Measurements from ENCODE around the gene CPNE5. TPM values are rescaled to one million over a fixed set of nuclear protein-coding genes. Genes with fewer than 3 reads are reported as not detected.
A peak's percentile ranks its signal among the peaks of the same experiment; 100 is the strongest.

The CPNE5 gene
- total and polyA plus RNA-seq, 9 of the 15 experiments (the other 6 are each of a cell fraction or from before 2014, with no cell fraction given), result 0.14 to 1.0 (median 0.46) TPM; not detected in 2

GRCh38 chr6:36715469-36715868 is 123.8 kb downstream of the CPNE5 start:
- intact Hi-C loops (cut with micrococcal nuclease), result no loop called here
- Histone ChIP-seq H3K9me1 (ENCODE audit: control insufficient read depth, insufficient read depth, low read length) (no peaks in the 10 kb centered on the region), H3K4me1 (replicated peaks in 1 of 2; ENCODE audit: control insufficient read depth in 2 of 2, insufficient read depth in 2 of 2, low read length in 2 of 2) (peaks cover 0 to 6% of the 10 kb centered on the region in 2 experiments; a peak in 1 of 5 replicates), H3K9ac (ENCODE audit: insufficient read depth in 1 of 2, low read depth in 2 of 2, low read length in 2 of 2) (no peak overlapping the region), H3K36me3 (ENCODE audit: control insufficient read depth, insufficient read depth, low read length) (no peaks in the 10 kb centered on the region), H3K79me2 (ENCODE audit: control insufficient read depth, insufficient read depth, low read length) (no peaks in the 10 kb centered on the region), H4K20me1 (replicated peaks; ENCODE audit: control insufficient read depth, insufficient read depth, low read length) (peaks cover 17% of the 10 kb centered on the region; the same call in 1 of the 2 replicates), H3K27ac (ENCODE audit: extremely low read depth, low read depth, low read length) (no peak overlapping the region), H3K9me3 (replicated peaks; ENCODE audit: control insufficient read depth, insufficient read depth, low read depth, low read length) (no peaks in the 10 kb centered on the region), H2AFZ (ENCODE audit: low read depth, low read length) (no peak overlapping the region), H3K4me2 (ENCODE audit: insufficient read depth, low read length) (no peak overlapping the region), H3K4me3 (no peak overlapping the region), H3K27me3 (ENCODE audit: control insufficient read depth in 2 of 2, insufficient read depth in 2 of 2, low read length in 2 of 2) (peaks cover 31 to 79% of the 10 kb centered on the region in 2 experiments)
- no peak for ATAC-seq
- no peak for FAIRE-seq
- no TSS peak for BruUV-seq (replicated peaks)
- CTCF ChIA-PET (ENCODE audit: low intra/inter-chr PET ratio), result no interaction called here
- in situ Hi-C loops (cut with MboI), result no loop called here
- TF ChIP-seq ELK1 (CRISPR knock-in tag; IDR thresholded peaks at IDR 0.05) (no peak), KAT2B (IDR thresholded peaks at IDR 0.05; ENCODE audit: low read depth, low read length) (no peak)
- no peak for DNase-seq (ENCODE audit: extremely low read depth in 1 of 4, low spot score in 3 of 4)
- 3% methylated on average over 7 of the region's 7 CpGs for WGBS (ENCODE audit: insufficient coverage, low coverage, missing lambda C conversion rate)
- POLR2A ChIA-PET, result interaction anchor here (0.6 to 1.1 kb wide), 3 partner anchors 41 to 108 kb away, joined by 3 to 4 read pairs (median 3); no protein-coding TSS in a partner anchor

GRCh38 chr6:36714511-36714910 is 124.7 kb downstream of the CPNE5 start:
- Histone ChIP-seq H3K27me3 (ENCODE audit: control insufficient read depth in 2 of 2, insufficient read depth in 2 of 2, low read length in 2 of 2) (peaks cover 31 to 77% of the 10 kb centered on the region in 2 experiments), H3K9ac (ENCODE audit: insufficient read depth in 1 of 2, low read depth in 2 of 2, low read length in 2 of 2) (peak overlapping the region in 1 of 2 experiments; percentile 40; a peak in 1 of 4 replicates), H3K27ac (ENCODE audit: extremely low read depth, low read depth, low read length) (no peak overlapping the region), H3K4me3 (no peak overlapping the region), H3K9me1 (ENCODE audit: control insufficient read depth, insufficient read depth, low read length) (no peaks in the 10 kb centered on the region), H3K4me2 (ENCODE audit: insufficient read depth, low read length) (no peak overlapping the region), H3K36me3 (ENCODE audit: control insufficient read depth, insufficient read depth, low read length) (no peaks in the 10 kb centered on the region), H3K9me3 (replicated peaks; ENCODE audit: control insufficient read depth, insufficient read depth, low read depth, low read length) (no peaks in the 10 kb centered on the region), H2AFZ (ENCODE audit: low read depth, low read length) (no peak overlapping the region), H3K79me2 (ENCODE audit: control insufficient read depth, insufficient read depth, low read length) (no peaks in the 10 kb centered on the region), H3K4me1 (replicated peaks in 1 of 2; ENCODE audit: control insufficient read depth in 2 of 2, insufficient read depth in 2 of 2, low read length in 2 of 2) (peaks cover 0 to 6% of the 10 kb centered on the region in 2 experiments; a peak in 1 of 5 replicates), H4K20me1 (replicated peaks; ENCODE audit: control insufficient read depth, insufficient read depth, low read length) (peaks cover 15% of the 10 kb centered on the region; the same call in 1 of the 2 replicates)
- BruUV-seq (replicated peaks), result no TSS peak
- FAIRE-seq (no peak), DNase-seq (ENCODE audit: extremely low read depth in 1 of 4, low spot score in 3 of 4) (no peak), ATAC-seq (no peak)
- WGBS (ENCODE audit: insufficient coverage, low coverage, missing lambda C conversion rate), result 2% methylated on average over 10 of the region's 10 CpGs
- intact Hi-C loops (cut with micrococcal nuclease) (no loop called here), in situ Hi-C loops (cut with MboI) (no loop called here)
- CTCF ChIA-PET (ENCODE audit: low intra/inter-chr PET ratio), result no interaction called here
- POLR2A ChIA-PET, result no interaction called here
- no peak for TF ChIP-seq HMG20A (CRISPR knock-in tag; conservative IDR thresholded peaks at IDR 0.05)
- TF ChIP-seq CBFA2T3 (IDR thresholded peaks at IDR 0.05), result no peak
- no peak for TF ChIP-seq RAD21 (CRISPR knock-in tag; conservative IDR thresholded peaks at IDR 0.05 in 1 of 2, IDR thresholded peaks at IDR 0.05 in 1 of 2)
- TF ChIP-seq MNT (conservative IDR thresholded peaks at IDR 0.05), result no peak
- no peak for TF ChIP-seq ARHGAP35 (IDR thresholded peaks at IDR 0.05; ENCODE audit: partially characterized antibody)
- no peak for TF ChIP-seq MYC (IDR thresholded peaks at IDR 0.05; ENCODE audit: low read depth, low read length)
- no peak for TF ChIP-seq MYC (CRISPR knock-in tag; IDR thresholded peaks at IDR 0.05; ENCODE audit: borderline replicate concordance, low read depth)
- no peak for TF ChIP-seq YY1 (IDR thresholded peaks at IDR 0.05; ENCODE audit: borderline replicate concordance in 1 of 3, control insufficient read depth in 1 of 3, extremely low read depth in 1 of 3, insufficient read depth in 3 of 3, insufficient read length in 1 of 3, insufficient replicate concordance in 2 of 3, low read depth in 1 of 3, low read length in 2 of 3)
- TF ChIP-seq ZNF174 (CRISPR knock-in tag; IDR thresholded peaks at IDR 0.05), result no peak
- TF ChIP-seq SMARCE1 (IDR thresholded peaks at IDR 0.05), result no peak
- TF ChIP-seq SETDB1 (IDR thresholded peaks at IDR 0.05; ENCODE audit: low read length), result no peak
- no peak for TF ChIP-seq GABPB1 (CRISPR knock-in tag; IDR thresholded peaks at IDR 0.05)
